CD4-positive, alpha-beta T cell treated with Interleukin-17A for 1 hour (primary cell): ENCODE measurements around the gene SIRPG.
A peak's percentile ranks its signal among the peaks of the same experiment; 100 is the strongest.
"Not testable (repeated sequence)": the region's sequence is repeated elsewhere in the genome, so short reads cannot be mapped to it uniquely, and the experiment has no call there.

ENCODE experiments used
- DNase-seq: peaks from one replicate; pipeline ENCODE4 v3.0.0-alpha.2; 2020

Gene SIRPG

DNA sequence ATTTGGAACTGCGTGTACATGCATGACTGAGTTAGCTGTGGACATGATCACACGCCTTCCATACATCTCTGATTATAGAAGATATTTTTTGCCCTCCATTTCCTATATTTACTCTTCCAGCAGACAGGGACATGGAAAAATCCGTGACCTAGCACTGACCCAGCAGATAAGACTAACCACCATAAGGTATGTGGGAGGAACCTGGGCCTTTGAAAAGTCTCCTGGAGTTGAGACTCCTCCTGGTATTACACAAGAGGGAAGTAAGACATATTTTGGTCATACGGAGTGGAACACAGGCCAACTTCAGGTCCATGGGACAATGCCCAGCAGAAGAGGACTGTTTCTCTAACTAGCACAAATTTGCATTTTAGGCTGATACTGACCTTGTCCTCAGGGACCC, 24.0 kb downstream of the SIRPG start:
- DNase-seq: no peak

DNA sequence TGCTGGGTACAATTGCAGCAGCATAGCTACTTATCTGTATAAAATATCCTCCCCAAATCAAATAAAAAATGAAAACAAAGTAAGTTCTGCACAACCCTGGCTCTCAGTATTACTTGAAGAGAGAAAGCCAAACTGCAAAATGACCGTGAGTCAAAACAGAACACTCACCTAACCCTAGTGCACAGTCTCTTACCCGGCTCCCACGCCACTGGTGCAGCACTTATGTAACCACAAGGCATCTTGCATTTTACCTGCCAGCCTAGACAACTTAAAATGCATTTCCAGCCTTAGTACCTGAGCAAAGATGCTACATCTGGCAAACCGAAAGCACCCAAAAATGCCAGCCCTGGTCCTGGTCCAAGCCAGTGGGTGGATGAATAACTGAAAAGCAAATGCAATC, 25.4 kb downstream of the SIRPG start:
- DNase-seq: no peak

GRCh38 chr20:1631309-1632151, 26.0 kb downstream of the SIRPG start:
- no peak for DNase-seq

DNA sequence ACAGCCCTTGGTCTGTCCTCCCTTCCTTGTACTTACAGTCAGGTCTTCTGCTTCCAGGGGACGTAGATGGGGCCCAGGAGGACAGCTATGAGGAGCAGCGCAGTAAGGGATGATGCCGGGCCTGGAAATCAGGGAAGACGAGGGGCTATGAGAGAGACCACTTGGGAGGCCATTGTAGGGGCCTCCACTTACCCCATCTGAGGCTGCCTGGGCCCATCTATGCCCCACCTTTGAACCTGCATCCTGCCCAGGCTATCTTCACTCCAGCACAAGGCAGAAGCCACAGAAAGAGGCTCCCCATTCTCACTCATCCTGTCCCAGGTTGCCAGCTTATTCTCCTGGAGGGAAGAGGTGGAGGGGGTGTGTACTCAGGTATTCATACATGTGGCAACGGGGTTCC, 27.4 kb downstream of the SIRPG start:
- DNase-seq: no peak

DNA sequence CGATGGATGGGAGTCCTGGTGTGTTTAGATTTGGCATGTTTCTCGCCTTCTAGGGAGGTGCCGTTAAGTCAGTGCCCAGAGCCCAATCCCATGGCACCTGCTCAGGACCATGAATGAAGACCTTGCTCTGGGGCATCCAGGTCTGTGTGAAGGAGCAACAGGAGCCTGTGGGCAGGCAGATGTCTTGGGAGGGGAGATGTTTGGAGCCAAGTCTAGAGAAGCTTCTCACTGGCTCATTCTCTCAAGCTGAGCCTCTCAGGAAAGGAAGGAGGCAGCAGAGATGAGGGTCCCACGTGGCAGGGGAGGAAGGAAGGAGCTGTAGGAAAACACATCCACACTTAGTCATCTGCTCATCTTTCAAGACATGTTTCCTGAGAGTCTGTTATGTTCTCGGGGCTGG, 28.3 kb downstream of the SIRPG start:
- DNase-seq: no peak

DNA sequence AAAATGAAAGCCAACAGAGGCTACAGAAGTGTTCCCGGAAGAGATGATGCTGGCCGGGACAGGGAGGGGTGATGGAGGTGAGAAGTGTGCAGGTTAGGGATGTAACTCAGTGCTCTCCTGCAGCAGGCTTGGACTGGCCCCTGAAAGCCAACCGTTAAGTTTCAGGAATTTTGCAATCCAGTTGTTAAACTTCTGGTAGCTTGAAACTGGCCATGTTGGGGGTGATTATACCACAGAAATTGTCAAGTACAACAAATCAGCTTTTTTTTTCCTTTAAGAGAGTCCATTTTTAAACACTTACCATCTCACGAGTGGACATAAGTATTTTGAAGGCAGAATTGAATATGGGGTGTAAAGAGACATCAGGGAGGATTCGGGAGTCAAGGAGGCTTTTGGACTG, 29.0 kb downstream of the SIRPG start:
- DNase-seq: no peak

GRCh38 chr20:1627200-1627550, 30.4 kb downstream of the SIRPG start:
- no peak for DNase-seq

GRCh38 chr20:1626528-1627199, 30.9 kb downstream of the SIRPG start:
- no peak for DNase-seq

DNA sequence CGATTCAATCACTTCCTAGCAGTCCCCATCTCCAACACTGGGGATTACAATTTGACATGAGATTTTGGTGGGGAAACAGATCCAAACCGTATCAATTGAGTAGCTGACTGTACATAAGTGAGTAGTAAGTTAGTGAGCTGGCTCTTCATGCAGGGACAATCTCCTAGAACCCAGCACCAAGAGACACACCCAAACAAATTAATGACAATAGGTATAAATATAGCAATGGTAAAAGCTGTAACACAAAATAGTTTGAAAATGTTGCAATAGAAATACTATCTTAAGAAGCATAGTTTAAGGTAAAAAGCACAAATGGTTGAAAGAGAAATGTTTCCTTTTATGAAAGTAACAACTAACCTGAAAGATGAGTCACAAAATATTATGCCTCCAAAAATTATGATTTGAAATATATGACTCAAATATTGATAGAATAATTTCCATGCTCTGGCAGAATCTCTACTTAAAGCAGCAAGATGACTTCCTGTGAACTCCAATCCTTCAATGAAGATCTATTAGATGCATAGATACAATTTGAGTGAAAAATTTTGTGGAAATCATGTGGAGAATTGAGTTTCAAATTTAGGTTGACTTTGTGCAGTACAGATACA, 32.4 kb downstream of the SIRPG start:
- DNase-seq: no peak

GRCh38 chr20:1623501-1624205, 33.9 kb downstream of the SIRPG start:
- no peak for DNase-seq

- peak; percentile 55 for DNase-seq
These were observed 35.1 kb downstream of the SIRPG start for GRCh38 chr20:1622450-1622849.

DNA sequence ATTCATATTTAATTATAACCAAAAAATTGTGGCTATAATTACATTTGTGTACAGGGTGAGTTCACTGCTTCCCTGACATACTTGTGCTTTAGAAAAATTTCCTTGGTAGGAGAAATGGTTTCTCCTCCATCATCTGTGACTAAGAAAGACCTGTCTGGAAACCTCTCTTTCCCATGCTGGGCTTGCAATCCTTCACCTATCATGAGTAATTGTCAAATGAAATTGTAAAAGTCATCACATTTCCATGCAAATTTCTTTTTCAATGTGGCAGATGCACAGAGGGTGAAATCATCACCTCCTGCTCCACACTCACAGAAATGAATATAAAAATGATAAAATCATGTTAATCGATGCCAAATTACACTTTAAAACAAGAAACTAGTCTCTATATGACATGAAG, 36.3 kb downstream of the SIRPG start:
- DNase-seq: no peak

DNA sequence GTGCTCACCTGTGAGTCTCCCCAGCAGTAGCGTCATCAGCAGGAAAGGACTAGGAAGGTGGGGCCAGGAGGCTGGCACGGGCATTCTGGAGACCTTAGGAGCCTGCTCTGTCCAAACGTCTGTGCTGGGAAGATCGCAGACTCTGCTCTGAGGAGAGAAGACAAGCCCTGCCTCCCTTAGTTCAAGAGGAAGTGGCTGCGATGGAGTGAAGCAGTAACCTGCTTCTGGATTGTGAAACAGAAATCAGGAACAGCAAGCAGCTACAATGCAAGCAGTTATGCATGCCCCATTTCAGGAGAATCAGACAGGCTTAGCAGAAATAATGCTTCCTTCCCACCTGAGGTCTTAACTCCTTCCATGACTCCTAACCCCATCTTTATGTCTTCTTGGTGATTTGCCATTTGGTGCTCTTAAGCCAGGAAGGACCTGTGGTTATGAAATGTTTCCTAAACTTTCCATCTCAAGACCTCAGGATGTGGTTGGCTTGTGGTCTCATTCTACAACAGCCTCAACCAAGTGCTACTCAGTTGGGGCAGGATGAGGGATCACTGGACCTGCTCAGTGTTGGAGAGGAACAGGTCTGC, 37.6 kb downstream of the SIRPG start, which contains the start of gene SIRPB1:
Gene SIRPB1 (minus strand): TSS at position 149 of the 584 bp plus-strand sequence. CDS start 65 bp downstream, at position 84.
- peak; percentile 30 for DNase-seq

DNA sequence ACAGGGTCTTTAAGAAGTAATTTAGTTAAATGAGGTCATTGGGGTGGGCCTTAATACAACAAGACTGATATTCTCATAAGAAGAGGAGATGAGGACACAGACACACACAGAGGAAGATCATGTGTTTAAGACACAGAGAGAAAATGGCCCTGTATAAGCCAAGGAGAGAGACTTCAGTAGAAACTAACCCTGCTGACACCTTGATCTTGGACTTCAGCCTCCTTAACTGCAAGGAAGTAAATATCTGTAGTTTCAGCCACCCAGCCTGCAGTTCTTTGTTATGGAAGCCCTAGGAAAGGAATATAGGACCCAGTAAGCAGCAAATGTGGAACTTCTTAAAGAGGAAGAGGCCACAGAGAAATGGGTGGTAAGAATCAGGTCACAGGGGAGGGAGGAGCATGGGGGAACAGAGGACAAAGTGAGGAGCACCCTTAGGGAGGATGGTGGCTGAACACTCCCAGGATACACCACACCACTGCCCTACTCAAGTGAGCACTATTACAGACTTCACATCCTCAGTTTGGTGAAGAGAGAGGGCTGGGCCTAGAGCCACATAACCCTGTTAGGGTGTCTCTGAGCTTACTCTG, 38.5 kb downstream of the SIRPG start:
- DNase-seq: no peak

GRCh38 chr20:1618479-1618878, 39.1 kb downstream of the SIRPG start:
- DNase-seq: no peak

DNA sequence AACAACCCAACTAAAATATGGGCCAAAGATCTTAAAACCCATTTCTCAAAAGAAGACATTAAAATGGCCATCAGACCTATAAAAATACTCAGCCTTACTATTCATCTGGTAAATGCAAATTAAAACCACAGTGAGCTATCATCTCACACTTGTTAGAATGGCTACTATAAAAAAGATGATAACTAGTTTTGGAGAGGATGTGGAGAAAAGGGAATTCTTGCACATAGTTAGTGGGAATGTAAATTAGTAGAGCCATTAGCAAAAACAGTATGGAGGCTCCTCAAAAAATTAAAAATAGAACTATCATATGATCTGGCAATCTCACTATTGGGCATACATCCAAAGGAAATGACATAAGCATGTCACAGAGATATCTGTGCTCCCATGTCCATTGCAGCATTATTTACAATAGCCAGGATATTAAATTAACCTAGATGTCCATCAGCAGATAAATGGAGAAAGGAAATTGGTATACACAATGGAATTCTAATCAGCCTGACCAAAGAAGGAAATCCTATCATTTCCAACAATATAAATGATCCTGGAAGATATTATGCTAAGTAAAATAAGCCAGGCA, 40.6 kb downstream of the SIRPG start:
- DNase-seq: no peak

GRCh38 chr20:1610404-1610803, 47.2 kb downstream of the SIRPG start:
- DNase-seq: not testable (repeated sequence)

GRCh38 chr20:1608678-1609347, 48.8 kb downstream of the SIRPG start:
- DNase-seq: not testable (repeated sequence)

GRCh38 chr20:1600736-1601135, 56.8 kb downstream of the SIRPG start:
- DNase-seq: no peak

GRCh38 chr20:1595333-1595732, 62.2 kb downstream of the SIRPG start:
- DNase-seq: no peak
